Activated CD8-positive, alpha-beta memory T cell treated with anti-CD3 and anti-CD28 coated beads, Interleukin-2, amount 50 U/mL, for 1 hour (primary cell): ENCODE results near the gene HPCAL1.

ENCODE experiments used
- DNase-seq: peaks from one replicate; pipeline ENCODE4 v3.0.0-alpha.2; 2020; ENCODE audit errors: extremely low read depth

Gene HPCAL1

DNA sequence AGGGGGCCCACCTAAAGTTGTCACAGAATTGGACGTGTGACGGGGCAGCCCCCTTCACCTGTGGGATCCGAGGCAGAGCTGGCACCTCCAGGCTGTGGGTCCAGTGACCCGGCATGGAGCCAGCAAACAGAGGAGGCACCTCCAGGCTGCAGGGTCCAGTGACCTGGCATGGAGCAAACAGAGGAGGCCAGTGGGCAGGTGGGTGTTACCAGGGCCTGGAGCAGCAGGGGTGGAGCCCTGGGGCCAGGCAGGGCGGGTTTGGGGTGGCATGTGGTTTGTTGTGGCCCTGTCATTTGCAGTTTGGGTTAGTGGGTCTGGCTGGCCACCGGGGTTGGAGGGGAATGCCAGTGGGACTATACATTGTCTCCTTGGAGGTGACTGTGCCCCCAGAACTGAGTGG lies 68.2 kb downstream of the HPCAL1 start:
- no peak for DNase-seq

DNA sequence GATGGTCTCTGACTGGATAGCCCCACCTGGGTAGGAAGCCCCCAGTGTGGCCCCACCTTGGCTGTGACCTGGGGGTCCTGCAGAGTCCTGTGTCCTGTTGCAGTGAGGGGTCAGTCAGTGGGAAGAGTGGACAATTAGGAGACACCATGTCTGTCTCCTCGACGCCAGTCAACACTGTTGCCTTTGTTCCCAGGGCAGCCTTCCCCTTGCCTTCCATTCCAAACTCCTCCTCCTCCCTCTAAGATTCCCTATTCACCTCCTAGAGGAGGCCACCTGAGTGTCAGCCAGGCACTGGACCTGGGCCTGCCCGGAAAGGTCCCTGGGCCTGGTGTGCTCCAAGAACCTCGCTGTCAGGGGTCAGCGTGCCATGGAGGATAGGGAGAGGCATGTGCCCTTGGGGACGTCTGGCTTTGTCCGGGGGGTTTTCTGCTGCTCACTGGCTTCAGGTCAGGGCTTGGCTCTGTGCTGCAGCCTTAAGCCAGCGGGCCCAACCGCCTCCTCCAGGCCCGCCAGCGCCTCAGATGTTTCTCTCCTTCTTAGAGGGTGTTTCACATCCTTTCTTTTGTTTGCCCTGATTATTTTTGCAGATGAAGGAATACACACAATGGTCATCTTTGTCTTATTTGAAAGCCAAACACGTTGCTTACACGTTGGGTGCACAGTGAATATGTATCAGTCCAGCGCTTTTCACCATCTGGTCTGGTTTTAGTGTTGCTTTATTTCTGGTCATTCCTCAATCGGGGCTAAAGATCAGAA lies 68.9 kb downstream of the HPCAL1 start:
- no peak for DNase-seq

DNA sequence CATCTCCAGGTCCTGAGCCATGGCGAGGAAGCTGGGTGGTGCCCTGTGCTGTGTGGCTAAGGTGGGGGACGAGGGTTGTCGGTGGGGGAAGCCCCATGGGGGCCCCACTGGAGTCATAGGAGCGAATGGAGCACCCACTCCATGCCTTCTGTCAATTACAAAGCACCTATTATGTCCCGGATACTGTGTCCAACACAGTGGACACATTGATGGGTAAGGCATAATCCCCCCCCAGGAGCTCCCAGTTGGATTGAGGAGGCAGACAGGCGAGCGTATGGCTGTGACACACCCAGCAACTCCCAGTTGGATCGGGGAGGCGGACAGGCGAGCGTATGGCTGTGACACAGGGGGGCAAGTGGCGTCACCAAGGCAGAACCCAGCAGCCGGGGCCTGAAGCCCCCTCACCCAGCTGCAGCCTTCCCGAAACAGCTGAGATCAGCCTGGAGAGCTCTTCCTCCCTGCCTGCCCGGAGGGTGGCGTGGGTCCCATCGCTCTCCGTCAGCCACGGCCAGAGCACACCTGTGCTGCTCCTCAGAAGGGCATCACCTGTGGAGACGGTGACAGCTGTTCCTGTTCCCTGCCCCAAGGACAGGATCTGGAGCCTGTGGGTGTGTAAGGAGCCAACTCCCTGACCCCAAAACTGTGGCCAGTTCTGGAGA lies 69.6 kb downstream of the HPCAL1 start:
- DNase-seq, result no peak

DNA sequence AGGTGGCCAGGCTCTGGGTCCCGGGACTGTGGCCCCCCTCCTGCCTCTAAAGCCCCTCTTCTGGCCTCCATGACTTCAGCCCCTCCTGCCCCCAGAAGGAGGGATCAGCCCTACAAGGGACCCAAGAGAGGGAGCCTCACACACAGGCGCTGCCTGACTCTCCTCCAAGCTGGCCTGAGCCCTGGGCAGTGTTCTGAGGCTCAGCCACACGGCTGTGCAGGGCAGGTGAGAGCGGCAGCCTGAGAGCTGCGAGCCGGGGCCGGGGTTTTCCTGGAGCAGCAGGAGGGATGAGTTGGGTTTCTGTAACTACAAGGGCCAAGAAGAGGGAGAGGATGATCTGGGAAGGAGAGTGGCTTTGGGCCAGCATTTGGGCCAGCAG lies 70.1 kb downstream of the HPCAL1 start:
- DNase-seq, result no peak

DNA sequence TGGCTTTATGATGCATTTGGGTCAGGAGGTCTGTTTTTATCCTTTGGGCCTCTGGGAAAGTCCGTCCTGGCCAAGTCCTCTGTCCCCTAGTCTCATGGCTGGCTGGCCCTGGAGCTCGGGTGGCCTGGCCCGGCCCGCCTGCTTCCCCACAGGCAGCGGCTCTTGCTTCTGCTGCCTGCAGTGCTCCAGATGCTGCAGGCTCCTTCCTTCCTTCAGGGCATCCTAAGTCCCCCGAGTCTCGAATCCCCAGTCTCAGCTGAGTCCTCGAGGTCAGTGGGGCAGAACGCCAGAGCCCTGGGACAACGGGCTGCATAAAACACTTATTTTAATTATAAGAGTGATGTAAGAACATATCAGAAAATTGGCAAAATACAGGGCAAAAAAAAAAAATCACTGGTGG lies 71.2 kb downstream of the HPCAL1 start:
- no peak for DNase-seq

DNA sequence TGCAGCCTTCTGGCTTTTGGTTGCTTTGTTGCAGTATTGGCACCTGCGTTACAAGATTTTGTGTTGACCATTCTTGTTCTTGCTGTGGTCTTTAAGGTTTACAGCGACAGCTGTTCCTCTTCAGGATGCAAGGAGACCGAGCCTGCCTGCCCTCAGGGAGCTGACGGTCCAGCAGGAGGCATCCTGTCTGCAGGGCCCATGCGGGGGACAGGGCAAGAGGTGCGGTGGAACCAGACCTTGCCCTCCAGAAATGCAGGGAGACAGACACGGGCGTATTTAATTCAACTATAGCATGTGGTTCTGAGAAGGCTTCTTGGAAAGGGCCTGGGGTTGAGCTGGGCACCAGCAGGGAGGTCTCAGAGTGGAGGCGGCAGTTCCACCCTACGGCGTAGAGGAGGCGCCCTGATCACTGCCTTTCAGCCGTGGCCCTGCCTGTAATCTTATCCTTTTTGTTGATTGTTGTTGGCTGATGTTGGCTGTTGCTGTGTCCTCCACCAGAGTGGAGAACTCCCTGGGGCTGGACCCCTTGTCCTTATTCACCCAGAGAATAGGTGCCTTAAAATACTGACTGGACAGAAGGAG lies 71.7 kb downstream of the HPCAL1 start:
- no peak for DNase-seq

DNA sequence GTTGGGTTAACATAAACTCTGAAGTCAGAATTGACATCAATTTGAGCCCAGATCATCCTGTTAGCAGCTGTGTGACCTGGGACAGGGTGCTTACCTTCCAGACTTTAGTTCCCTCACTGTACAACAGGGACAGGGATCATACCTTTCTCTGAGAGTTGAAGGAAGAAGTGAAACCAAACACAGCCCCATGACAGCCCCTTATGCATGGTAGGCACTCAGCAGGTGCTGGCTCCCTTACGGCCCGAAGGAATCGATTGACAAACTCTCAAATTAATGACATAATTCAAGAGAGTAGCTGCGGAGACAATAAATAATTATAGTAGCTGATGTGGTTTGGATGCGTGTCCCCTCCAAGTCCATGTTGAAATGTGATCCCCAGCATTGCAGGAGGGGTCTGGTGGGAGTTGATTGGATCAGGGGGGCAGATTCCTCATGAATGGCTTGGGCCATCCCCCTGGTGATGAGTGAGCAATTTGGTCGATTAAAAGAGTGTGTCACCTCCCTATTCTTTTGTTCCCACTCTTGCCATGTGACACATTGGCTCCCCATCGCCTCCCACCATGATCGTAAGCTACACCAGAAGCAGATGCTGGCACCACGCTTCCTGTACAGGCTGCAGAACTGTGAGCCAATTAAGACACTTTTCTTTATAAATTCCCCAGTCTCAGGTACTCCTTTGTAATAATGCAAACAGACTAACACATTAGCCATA lies 73.0 kb downstream of the HPCAL1 start:
- no peak for DNase-seq

DNA sequence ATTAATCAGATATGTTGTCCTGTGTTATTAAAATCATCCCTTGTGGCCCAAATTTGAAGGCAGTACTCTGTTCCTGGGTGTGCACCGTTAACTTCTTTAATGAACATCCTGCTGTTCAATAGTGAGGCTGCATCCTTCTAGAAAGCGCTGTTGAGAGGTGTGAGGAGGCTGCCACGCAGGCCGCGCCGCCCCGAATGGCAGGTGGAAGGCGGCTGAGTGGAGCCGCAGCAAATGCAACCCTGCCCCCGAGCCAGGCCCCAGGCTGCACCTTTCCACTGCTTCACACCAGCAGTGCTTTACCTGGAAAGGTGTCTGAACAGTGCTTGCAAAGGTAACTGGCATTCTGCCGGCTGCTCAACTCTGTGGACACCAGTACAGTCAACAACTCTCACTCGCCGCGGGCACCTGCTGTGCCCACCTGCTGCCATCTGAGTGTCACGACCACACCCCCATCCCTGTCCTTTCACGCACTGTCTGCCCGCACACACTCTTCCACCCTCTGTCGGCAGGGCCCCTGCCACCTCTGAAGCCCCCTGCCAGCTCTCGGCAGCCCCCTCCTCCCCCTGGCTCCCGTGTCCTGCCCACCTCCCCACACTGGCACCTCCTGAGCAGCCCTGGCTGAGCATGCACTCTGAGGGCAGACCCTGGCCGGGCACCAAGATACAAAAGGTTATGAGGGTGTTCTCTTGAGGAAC lies 74.5 kb downstream of the HPCAL1 start:
- no peak for DNase-seq

DNA sequence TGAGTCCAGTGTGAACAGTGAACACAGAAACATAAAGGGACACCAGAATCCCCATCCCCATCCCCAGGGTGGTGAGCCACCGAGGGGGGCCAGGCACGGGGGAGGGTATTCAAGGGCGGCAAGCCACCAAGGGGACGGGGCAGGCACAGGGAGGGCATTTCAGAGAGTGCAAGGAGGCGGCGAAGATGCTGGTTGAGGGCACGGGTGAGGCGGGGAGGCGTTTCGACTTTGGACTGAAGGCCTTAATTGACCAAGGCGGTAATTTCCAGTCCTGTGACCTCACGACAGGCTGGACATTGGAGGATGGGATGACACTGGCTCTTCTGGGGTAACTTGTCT lies 75.0 kb downstream of the HPCAL1 start:
- DNase-seq, result no peak

DNA sequence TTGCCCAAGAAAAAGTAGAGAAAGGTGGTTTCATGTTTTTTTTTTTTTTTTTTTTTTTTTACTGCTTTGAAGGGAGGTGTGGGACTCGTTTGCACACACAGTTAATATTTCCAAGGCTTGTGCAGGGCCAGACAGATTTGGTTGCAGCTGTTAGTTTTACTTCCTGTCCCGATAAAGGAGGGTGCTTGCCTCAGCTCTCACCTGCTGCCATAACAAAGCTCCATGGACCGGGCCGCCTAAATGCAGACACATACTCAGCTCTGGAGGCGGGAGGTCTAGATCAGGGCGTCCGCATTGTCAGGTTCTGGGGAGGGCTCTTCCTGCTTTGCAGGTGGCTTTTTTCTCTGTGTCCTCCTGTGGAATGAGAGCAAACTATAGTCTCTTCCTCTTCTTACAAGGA lies 75.5 kb downstream of the HPCAL1 start:
- no peak for DNase-seq

DNA sequence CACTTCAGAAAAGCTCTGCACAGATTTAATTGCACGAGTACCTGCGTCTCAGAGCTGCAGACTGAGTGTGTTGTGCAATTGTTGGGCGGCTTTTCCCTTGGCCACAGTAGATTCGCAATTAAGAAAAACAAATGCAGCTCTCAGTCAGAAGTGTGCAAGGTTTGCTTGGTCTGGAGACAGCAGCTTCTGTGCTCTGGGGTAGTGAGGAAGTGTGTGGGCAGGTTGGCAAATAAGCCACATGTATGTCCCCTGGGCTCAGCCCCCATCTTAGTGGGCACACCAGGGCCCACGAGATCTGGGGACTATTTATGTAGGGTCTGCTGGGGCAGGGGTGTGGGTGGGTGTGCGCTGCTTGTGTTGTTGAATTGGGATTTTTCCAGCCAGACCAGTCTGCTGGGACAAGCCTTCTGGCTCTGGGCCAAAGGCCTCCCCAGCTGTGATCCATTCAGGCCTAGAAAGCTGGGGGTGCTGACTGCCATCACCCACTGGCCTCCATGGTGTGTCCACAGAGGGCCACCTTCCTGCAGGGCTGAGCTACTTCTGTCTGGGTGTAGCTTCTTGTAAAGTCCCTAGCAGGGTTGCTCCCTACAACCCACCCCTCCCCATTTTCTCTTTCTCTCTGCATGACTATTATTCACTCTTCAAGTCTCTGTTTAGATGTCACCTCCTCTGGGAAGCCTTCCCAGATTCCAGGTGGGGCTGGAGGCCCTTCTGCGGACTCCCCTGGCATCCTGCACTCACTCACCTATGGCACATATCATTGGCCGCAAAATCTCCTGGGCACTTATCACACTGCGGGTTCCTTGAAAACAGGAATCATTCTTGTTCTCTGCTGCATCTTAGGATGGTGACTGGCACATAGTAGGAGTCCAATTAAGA lies 77.6 kb downstream of the HPCAL1 start:
- no peak for DNase-seq

DNA sequence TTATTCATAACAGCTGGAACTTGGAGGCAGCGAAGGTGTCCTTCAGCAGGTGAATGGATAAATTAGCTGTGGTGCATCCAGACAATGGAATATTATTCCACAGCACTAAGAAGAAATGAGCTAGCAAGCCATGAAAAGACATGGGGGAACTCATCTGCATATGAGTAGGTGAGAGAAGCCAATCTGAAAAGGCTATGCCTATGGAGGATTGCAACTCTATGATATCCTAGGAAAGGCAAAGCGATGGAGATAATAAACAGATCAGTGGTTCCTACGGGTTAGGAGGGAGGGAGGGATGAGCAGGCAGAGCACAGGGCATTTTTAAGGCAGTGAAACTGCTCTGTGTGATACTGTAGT lies 79.3 kb downstream of the HPCAL1 start:
- no peak for DNase-seq

DNA sequence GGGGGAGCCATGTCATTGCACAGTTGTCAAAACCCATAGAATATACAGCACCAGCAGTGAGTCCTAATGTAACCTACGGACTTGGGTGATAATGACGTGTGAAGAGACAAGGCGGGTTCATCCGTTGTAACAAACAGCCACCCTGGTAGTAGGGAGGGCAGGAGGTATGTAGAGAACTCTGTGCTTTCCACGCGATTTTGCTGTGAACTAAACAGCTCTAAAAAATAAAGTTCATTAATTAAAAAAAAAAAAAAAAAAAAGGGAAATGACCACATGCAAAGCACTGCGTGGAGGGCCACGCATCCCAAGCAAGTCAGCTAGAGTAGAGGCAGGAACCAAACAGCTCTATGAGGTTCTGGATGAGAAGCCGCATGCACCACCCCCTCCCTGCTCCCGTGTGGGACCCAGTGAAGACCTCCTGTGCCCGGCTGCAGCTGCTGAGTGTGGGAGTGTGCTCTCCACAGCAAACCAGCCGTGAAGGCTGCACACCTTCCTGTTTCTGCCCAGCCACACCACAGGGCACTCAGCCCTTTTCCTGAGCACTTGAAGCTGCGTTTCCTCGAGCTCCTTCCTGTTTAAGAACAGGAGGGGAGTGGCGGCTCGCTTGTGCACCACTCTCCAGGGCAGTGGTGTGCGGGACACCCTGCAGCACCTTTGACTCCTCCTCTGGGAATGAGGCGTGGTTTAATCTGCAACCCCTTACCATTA lies 79.8 kb downstream of the HPCAL1 start:
- no peak for DNase-seq

DNA sequence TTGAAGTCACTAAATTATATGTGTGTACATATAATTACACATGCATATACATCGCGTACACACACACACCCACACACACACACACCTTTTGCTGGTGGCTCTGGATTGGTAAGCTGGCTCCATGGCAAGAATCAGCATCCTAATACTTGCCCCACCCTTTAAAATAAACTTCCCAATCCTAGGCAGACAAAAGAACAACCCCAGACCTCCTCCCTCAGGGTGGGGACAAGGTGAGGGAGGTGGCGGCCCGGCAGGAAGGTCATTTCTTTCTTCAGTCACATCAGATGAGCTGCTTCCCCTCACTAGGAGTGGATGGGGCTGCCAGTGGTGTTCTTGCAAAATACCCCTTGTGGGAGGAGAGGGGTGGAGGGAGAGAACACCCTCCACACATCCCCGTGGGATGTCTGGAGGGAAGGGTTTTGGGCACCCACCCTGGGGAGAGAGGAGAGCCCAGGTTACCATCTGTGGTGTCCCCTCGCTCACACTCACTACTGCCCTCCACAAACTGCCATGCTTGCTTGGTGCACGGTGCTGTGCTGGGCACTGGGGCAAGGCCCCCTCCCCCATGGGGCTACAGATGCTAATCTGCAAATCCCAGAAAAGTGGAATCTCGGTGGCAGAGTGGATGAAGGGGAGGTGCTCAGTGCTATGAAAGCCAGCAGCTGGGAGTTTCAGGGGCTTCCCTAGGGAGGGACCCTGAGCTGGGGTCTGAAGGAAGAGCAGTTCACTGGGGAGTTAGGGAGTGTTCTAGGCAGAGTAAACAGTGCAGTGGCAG lies 81.4 kb downstream of the HPCAL1 start:
- DNase-seq, result no peak

DNA sequence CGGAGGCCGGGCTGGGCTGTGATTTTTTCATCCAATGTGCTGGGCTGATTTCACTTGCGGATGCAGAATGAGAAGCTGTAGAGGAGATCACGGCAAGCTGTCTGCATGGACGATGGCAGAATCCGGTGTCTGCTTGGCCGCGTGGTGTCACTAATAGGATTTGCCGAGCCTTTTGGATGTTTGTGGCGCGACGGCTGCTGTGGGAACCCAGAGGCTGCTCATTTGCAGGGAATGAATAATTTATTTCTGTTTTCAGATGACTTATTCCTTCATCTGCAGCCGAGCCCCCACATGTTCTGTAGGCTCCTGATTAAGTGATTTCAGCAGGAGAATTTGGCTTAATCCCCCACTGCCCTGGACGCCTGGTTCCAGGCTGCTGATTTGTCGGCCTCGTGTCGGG lies 82.8 kb downstream of the HPCAL1 start:
- no peak for DNase-seq

DNA sequence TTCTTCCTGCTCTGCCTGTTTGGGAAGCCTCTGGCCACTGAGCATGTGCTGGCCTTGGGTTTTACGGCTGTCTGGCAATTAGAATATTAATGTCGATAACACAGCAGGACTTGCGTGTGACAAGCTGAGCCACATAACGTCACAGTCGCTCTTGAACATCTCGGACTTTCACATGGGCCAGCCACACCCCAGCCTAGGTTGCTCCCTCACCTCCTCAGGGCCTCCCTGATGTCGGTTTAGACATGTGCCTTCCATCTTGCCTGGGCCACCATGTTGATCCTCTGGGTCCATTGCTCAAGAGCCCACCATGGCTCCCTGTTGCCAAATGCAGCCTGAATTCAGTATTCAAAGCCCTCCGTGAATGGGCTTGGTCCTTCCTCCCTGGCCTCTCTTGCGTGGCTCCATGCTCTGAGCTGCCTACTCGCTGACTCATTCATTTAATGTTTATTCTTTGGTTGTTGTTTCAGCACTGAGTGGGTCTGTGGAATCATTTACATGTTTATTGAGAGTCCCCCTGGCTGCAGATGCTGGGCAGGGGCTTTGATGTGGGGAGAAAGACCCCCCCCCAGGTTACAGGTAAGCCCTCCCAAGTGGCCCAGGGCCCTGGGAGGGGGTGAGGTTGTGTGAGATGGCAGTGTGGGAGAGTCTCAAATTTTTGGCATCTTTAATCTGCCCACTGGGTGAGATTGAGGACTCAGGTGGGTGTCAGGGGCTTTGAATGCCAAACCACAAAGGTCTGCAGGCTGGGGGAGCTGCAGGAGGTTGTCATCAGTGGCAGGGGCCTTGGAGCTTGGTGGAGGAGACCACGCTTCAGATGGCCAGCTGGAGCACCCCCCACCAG lies 83.4 kb downstream of the HPCAL1 start:
- DNase-seq, result no peak

DNA sequence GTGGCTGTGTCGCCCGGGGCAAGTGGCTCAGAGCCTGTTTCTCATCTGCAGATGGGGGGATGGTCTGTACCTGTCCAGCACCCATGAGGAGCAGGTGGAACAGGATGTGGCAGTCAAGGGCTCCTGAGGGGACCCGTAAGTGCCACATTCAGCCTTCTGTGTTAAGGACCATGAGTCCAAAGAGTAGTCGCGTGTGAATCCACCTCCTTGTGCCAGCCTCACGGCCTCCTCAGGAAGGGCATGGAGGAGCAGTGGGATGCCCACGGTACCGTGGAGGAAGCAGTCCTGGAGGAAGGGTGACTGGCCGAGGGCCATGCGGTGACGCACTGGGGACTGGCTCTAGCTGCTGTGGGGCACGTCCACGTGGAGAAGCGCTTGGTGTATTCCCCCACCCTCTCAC lies 84.3 kb downstream of the HPCAL1 start:
- no peak for DNase-seq

DNA sequence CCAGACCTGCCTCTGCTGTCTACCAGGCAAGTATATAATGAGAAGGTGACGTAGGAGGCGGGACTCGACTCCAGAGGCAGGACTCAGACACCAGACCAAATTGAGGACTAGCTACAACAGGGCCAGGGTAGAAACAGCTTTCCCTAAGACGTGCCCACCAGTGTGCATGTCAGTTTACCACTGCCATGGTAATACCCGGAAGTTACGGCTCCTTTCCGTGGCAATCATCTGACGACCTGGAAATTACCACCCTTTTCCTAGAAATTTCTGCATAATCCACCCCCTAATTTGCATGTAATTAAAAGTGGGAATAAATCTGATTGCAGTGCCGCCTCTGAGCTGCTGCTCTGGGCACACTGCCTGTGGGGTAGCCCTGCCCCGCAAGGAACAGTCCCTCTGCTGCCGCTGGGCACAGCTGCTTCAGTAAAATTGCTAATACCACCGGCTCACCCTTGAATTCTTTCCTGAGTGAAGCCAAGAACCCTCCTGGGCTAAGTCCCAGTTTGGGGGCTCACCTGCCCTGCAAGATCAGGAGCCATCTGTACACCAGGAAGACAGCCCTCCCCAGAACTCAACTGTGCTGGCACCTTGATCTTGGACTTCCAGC lies 86.4 kb downstream of the HPCAL1 start:
- DNase-seq, result no peak

DNA sequence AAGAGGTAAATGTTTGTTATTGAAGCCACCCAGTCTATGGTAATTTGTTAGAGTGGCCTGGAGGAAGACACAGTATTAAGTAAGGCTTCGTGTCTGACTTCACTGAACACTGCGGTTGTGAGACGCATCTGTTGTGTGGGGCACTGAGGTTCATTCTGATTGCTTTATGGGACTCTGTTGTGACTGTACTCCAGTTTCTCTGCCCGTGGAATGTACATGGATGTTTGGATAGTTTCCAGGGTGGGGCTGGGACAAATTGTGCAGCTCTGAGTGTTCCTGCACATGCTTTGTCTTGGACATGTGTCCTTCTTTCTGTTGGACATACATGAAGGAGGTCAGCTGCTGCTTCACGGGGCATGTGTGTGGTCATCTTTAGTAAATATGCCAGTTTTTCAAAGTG lies 86.9 kb downstream of the HPCAL1 start:
- DNase-seq, result no peak
